ENCODE data around the gene ELAC2. TPM values are rescaled to one million over a fixed set of nuclear protein-coding genes. Genes with fewer than 3 reads are reported as not detected.

ELAC2 gene, protein sequence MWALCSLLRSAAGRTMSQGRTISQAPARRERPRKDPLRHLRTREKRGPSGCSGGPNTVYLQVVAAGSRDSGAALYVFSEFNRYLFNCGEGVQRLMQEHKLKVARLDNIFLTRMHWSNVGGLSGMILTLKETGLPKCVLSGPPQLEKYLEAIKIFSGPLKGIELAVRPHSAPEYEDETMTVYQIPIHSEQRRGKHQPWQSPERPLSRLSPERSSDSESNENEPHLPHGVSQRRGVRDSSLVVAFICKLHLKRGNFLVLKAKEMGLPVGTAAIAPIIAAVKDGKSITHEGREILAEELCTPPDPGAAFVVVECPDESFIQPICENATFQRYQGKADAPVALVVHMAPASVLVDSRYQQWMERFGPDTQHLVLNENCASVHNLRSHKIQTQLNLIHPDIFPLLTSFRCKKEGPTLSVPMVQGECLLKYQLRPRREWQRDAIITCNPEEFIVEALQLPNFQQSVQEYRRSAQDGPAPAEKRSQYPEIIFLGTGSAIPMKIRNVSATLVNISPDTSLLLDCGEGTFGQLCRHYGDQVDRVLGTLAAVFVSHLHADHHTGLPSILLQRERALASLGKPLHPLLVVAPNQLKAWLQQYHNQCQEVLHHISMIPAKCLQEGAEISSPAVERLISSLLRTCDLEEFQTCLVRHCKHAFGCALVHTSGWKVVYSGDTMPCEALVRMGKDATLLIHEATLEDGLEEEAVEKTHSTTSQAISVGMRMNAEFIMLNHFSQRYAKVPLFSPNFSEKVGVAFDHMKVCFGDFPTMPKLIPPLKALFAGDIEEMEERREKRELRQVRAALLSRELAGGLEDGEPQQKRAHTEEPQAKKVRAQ
- total RNA-seq (2022) (38.9 and 40.1 TPM in 2 replicates), Bru-seq, nascent RNA (percentile 70 among the genes with signal in this experiment), BruChase-seq, experiment 1, labeled RNA remaining after a 2-hour chase (percentile 68 among the genes with signal in this experiment), BruChase-seq, experiment 2, labeled RNA remaining after a 6-hour chase (percentile 73 among the genes with signal in this experiment)
- long read RNA-seq, transcript ELAC2-201 (24 exons, 3,148 nt), result major isoform, 72 of 130 reads
- long read RNA-seq, transcript ELAC2-203 (23 exons, 2,671 nt), result minor isoform, 8 of 130 reads
- long read RNA-seq, partial matches to known transcripts, result 11 of 130 reads
- long read RNA-seq, other reads (novel, unspliced or antisense), result 39 of 130 reads

GRCh38 chr17:13017655-13018459, at the start of gene ELAC2:
Gene ELAC2, minus strand, starts transcription at chr17:13018027. Its CDS starts 80 bp downstream, at chr17:13017947.
- DNase-seq, result peak; percentile 92 to 93
- Mint-ChIP-seq H3K4me1 (ENCODE audit: low read depth, unreplicated experiment) (no peaks in the 10 kb centered on the region), H3K4me3 (ENCODE audit: unreplicated experiment) (peak within 1 kb of the TSS; percentile 79), H3K27ac (ENCODE audit: unreplicated experiment) (peak within 1 kb of the TSS; percentile 45), H3K36me3 (ENCODE audit: insufficient read depth, unreplicated experiment) (peaks cover 17% of the 10 kb centered on the region), H3K27me3 (ENCODE audit: insufficient read depth, unreplicated experiment) (no peaks in the 10 kb centered on the region), H3K9me3 (ENCODE audit: unreplicated experiment) (no peaks in the 10 kb centered on the region)
- H3K27me3 ChIP-seq (replicated peaks; ENCODE audit: control insufficient read depth, insufficient read depth, low read length), result no peaks in the 10 kb centered on the region
- BruUV-seq (replicated peaks), result no TSS peak
- peak within 1 kb of the TSS; percentile 68 for H3K4me3 ChIP-seq (ENCODE audit: low read depth, low read length)
- no peaks in the 10 kb centered on the region for H3K4me1 ChIP-seq
- H3K9me3 ChIP-seq, result no peaks in the 10 kb centered on the region
- intact Hi-C loops (cut with micrococcal nuclease; ENCODE audit: unreplicated experiment), result no loop called here
- ChIA-PET CTCF (interaction anchor here (0.9 kb wide), 1 partner anchor 12 kb away, joined by 3 read pairs; no protein-coding TSS in a partner anchor), POLR2A (interaction anchor here (1.2 kb wide), 1 partner anchor 1020 kb away, joined by 6 read pairs; the partner anchor contains the start of gene ZNF18)
- H3K36me3 ChIP-seq (ENCODE audit: control insufficient read depth, insufficient read depth, low read length), result no peaks in the 10 kb centered on the region
- TF ChIP-seq CTCF (IDR thresholded peaks at IDR 0.05; ENCODE audit: insufficient read depth in 1 of 2, low read depth in 1 of 2, low read length in 1 of 2, severe bottlenecking in 1 of 2, unreplicated experiment in 1 of 2), result no peak

DNA sequence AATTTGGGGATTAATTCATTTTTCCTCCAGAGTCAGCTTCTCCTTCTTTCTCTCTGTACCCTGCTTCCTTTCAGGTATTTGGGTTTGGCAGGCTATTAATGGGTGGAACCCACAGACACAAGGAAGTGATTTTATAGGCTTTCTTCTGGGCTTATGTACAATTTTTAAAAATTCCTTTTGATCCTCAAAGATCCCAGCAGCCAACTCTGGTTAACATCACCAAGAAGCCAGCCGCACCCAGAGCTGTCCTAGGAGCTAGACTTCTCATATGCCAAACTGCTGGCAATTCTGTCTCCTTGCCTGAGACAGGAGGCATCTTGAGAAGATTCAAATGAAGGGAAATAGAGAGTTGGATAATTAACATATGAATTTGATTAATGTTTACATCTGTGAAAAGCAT, 47.2 kb upstream of the ELAC2 start:
- no peaks in the 10 kb centered on the region for H3K27me3 Mint-ChIP-seq (ENCODE audit: insufficient read depth, unreplicated experiment)
- H3K36me3 ChIP-seq (ENCODE audit: control insufficient read depth, insufficient read depth, low read length), result no peaks in the 10 kb centered on the region
- no peak overlapping the region for H3K4me3 Mint-ChIP-seq (ENCODE audit: unreplicated experiment)
- no TSS peak for BruUV-seq (replicated peaks)
- no peak overlapping the region for H3K4me3 ChIP-seq (ENCODE audit: low read depth, low read length)
- no peaks in the 10 kb centered on the region for H3K36me3 Mint-ChIP-seq (ENCODE audit: insufficient read depth, unreplicated experiment)
- ChIA-PET CTCF (no interaction called here), POLR2A (no interaction called here)
- no peaks in the 10 kb centered on the region for H3K4me1 ChIP-seq
- no peak for TF ChIP-seq CTCF (IDR thresholded peaks at IDR 0.05; ENCODE audit: insufficient read depth in 1 of 2, low read depth in 1 of 2, low read length in 1 of 2, severe bottlenecking in 1 of 2, unreplicated experiment in 1 of 2)
- no peak for DNase-seq
- H3K27ac Mint-ChIP-seq (ENCODE audit: unreplicated experiment), result no peak overlapping the region
- H3K4me1 Mint-ChIP-seq (ENCODE audit: low read depth, unreplicated experiment), result no peaks in the 10 kb centered on the region
- intact Hi-C loops (cut with micrococcal nuclease; ENCODE audit: unreplicated experiment), result no loop called here
- H3K9me3 Mint-ChIP-seq (ENCODE audit: unreplicated experiment), result peaks cover 9% of the 10 kb centered on the region
- no peaks in the 10 kb centered on the region for H3K9me3 ChIP-seq
- H3K27me3 ChIP-seq (replicated peaks; ENCODE audit: control insufficient read depth, insufficient read depth, low read length), result no peaks in the 10 kb centered on the region

All from Caco-2 (cell line).